GM18907 (cell line): ENCODE measurements around the gene NET1.
A peak's percentile ranks its signal among the peaks of the same experiment; 100 is the strongest.
"Not testable (repeated sequence)": the region's sequence is repeated elsewhere in the genome, so short reads cannot be mapped to it uniquely, and the experiment has no call there.

ENCODE experiments used
- ATAC-seq: cut with Tn5 transposase; IDR thresholded peaks from one replicate; pipeline ENCODE4 v1.9.1; 2021; ENCODE audit warnings: mild to moderate bottlenecking, moderate library complexity; ENCODE audit not compliant: unreplicated experiment

NET1 gene, protein sequence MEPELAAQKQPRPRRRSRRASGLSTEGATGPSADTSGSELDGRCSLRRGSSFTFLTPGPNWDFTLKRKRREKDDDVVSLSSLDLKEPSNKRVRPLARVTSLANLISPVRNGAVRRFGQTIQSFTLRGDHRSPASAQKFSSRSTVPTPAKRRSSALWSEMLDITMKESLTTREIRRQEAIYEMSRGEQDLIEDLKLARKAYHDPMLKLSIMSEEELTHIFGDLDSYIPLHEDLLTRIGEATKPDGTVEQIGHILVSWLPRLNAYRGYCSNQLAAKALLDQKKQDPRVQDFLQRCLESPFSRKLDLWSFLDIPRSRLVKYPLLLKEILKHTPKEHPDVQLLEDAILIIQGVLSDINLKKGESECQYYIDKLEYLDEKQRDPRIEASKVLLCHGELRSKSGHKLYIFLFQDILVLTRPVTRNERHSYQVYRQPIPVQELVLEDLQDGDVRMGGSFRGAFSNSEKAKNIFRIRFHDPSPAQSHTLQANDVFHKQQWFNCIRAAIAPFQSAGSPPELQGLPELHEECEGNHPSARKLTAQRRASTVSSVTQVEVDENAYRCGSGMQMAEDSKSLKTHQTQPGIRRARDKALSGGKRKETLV

GRCh38 chr10:5412277-5412941 is at the start of gene NET1:
Gene NET1 (plus strand): TSS chr10:5412557. CDS start chr10:5412693, 136 bp downstream.
- peak; percentile 97 for ATAC-seq

DNA sequence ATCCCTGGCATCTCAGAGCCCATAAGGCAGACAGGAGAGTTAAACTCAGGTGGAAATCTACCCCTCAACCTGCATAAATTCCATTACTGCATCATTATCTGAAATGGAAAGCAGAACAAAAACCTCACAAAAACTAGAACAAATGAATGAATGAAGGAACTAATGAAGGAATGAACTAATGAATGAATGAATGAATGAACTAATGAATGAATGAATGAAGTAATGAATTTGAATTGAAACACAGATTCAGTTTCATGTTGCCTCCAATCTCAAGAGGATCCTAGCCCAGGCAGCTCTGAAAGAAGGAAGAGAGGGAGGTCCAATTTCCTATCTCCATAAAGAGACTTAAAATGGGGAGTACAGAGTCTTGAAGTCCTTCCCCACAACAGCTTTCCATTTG is 49.5 kb upstream of the NET1 start:
- no peak for ATAC-seq

DNA sequence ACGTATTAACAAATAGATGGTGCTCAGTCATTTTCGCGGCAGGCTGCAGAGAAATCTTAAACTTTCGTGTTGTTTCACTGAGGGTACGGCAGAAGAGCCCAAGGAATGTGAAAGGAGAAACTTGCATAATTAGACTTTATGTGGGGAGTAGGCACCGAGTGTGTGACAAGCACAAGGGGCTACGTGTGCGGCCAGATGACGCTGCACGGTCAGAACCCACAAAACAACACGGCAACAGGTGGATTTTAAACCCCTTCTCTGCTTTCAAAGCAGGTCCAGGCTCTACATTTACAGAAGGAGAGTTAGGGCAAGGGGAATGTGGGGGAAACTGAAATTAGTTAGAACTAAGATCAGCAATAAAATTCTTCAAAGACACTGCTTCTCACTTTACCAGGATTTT is 48.0 kb upstream of the NET1 start:
- no peak for ATAC-seq

GRCh38 chr10:5364890-5365338 is 47.4 kb upstream of the NET1 start, which contains the start of gene UCN3:
Gene UCN3 (plus strand): TSS chr10:5364966. CDS start chr10:5373721, 8,755 bp downstream.
- ATAC-seq = no peak

DNA sequence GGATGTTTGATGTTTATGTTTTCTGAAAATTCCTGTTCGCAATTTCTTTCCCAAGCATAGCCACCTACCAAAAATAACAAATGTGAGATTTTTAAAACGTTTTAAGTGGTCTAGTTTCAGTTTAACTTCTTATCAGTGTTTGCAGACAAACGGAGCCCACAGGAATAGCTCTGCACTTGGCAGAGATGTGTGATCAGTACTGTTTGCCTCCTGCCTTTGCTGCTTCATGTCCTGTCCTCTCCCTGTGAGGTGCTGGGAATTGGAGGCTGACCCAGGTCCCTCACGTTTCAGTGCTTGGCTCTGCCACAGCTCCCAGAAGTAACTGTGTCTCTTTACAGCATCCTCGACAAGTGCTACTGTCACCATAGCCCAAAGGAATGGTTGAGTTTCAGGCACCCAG is 46.4 kb upstream of the NET1 start:
- no peak for ATAC-seq

DNA sequence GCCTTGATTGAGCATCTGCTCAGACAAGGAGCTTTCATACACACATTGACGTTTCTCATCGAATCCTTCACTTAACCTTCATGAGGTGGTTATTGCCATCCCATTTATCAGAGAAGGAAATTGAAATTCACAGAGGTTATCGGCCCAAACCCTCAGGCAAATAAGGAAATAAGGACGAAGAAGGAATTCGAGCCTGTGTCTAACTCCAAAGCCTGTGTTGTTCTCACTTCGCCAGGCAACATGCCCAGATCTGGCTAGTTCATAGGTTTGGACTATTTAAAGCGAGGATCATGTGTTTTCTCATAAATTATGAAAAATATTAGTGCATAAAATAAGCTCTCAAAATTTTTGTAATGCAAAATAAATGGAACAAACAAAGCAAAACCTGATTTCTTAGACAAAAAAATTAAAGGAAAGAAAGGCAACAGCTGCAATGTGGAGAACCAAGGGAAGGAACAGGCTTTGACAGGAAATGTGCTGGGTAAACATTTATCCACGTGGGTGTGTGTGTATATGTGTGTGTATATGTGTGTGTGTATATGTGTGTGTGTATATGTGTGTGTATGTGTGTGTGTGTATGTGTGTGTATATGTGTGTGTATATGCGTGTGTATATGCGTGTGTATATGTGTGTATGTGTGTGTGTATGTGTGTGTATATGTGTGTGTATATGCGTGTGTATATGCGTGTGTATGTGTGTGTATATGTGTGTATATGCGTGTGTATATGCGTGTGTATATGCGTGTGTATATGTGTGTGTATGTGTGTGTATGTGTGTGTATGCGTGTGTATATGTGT is 42.8 kb upstream of the NET1 start:
- ATAC-seq = no peak

- ATAC-seq = no peak
These were observed 41.6 kb upstream of the NET1 start for GRCh38 chr10:5370493-5371352.

- no peak for ATAC-seq
These were observed 39.0 kb upstream of the NET1 start for GRCh38 chr10:5373307-5373706.

DNA sequence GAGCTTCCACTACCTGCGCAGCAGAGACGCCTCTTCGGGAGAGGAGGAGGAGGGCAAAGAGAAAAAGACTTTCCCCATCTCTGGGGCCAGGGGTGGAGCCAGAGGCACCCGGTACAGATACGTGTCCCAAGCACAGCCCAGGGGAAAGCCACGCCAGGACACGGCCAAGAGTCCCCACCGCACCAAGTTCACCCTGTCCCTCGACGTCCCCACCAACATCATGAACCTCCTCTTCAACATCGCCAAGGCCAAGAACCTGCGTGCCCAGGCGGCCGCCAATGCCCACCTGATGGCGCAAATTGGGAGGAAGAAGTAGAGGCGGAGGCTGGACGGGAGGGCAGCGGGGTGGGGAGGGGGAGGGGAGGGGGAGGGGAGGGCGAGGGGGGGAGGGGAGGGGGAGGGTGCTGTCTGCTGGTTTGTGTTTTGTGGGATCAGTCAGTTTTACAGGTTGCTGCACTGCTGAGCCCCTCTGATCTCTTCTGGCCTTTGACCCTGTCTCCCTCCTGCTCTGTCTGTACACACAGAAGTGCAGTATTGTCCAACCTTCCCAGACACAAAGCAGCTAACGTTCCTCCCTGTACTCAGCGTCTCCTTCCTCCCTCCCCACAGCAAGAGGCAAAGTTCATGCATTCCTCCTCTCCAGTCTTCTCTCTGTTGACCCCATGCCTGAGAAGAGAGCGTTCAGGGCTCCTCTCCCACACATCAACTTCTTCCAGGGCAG is 38.3 kb upstream of the NET1 start:
- no peak for ATAC-seq

GRCh38 chr10:5376450-5376849 is 35.9 kb upstream of the NET1 start:
- no peak for ATAC-seq

DNA sequence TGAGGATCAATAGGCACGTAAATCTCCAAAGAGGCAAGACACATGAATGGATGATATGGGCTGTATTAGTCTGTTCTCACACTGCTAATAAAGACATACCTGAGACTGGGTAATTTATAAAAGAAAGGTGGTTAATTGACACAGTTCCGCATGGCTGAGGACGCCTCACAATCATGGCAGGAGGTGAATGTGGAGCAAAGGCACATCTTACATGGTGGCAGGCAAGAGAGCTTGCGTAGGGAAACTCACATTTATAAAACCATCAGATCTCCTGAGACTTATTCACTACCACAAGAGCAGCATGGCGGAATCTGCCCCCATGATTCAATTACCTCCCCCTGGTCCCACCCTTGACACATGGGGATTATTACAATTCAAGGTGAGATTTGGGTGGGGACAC is 33.2 kb upstream of the NET1 start:
- ATAC-seq = not testable (repeated sequence)

GRCh38 chr10:5380395-5380794 is 32.0 kb upstream of the NET1 start:
- not testable (repeated sequence) for ATAC-seq

- no peak for ATAC-seq
These were observed 31.2 kb upstream of the NET1 start for GRCh38 chr10:5381187-5381586.

- no peak for ATAC-seq
These were observed 27.1 kb upstream of the NET1 start for GRCh38 chr10:5385224-5385623.

- no peak for ATAC-seq
These were observed 25.2 kb upstream of the NET1 start for GRCh38 chr10:5387169-5387568.

GRCh38 chr10:5390607-5391205 is 21.7 kb upstream of the NET1 start:
- no peak for ATAC-seq

DNA sequence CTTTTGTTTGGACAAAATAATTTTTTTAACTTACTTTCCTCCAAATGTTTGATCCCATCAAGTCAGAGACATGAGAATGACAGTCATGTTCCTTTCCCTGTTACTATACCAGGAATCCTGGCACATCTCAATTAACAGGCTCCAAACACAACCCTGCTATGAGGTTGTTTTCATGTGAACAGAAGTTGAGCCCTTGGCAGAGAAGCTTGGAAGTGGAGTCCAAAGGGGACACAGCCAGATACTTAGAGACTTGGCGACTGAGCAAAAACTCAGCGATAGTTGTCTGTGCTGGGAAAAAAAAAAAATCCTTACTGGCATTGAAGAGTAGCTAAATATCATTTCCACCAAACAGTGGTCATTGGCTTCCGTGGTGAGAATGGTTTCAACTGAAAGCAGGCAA is 20.6 kb upstream of the NET1 start:
- no peak for ATAC-seq

DNA sequence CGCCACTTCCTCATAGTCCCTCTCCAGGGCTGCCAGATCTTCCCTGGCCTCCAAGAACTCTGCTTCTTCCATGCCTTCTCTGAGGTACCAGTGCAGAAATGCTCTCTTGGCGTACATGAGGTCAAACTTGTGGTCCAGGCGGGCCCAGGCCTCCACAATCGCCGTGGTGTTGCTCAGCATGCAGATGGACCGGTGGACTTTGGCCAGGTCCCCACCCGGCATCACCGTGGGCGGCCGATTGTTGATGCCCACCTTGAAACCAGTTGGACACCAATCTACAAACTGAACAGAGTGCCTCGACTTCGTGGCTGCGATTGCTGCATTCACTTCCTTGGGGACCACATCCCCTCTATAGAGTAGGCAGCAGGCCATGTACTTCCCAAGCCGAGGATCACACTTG is 18.8 kb upstream of the NET1 start:
- no peak for ATAC-seq

- no peak for ATAC-seq
These were observed 17.2 kb upstream of the NET1 start for GRCh38 chr10:5395168-5395567.
